ENCODE measurements around the gene LRRN2.

GRCh38 chr1:204705493-204705811, 19.9 kb upstream of the LRRN2 start:
- TF ChIP-seq CTCF (IDR thresholded peaks at IDR 0.05) (no peak), POLR2A (IDR thresholded peaks at IDR 0.05) (no peak), POLR2AphosphoS5 (IDR thresholded peaks at IDR 0.05) (no peak), EP300 (IDR thresholded peaks at IDR 0.05) (no peak)

All from gastroesophageal sphincter (tissue), 3 donors.